ENCODE measurements around the gene LAMA5.

The LAMA5 gene

DNA sequence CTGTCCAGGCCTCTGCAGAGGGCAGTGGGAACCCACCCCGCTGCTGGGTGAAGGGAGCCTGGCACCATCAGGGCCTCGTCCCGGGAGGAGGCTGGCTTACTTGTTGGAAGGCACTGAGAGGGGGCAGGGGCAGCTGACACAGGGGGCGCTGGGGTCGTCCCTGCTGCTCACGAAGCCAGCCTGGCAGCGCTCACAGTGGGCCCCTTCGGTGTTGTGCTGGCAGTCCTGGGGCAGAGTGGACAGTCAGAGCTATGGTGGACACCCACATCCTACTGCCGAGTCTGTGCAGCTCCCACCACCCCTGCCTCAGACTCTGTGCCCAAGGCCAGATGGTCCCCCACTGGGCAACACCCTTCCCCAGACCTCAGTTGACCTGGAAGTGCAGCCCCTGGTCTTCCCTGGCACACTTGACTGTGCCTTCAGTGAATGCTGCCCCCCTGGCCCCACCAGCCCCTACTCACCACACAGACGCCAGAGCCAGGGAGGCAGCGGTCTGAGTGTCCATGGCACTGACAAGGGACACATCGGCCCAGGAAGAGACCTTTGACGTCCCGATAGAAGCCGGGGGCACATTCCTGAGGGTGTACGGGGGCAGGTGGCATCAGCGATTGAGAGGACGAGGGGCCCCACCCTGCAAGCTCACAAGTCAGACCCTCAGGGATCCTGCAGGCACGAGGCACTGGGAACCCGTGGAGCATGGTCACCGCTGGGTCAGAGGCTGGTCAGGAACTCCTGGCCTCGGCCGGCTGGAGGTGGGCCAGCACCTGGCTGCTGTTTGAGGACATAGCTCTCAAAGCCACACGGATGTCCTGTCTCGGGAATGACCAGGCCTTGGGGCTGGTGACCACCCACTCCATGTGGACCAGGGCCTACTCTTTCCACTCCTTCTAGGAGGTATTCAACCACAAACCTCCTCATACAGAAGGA, 42.9 kb downstream of the LAMA5 start:
- DNase-seq, result no peak

DNA sequence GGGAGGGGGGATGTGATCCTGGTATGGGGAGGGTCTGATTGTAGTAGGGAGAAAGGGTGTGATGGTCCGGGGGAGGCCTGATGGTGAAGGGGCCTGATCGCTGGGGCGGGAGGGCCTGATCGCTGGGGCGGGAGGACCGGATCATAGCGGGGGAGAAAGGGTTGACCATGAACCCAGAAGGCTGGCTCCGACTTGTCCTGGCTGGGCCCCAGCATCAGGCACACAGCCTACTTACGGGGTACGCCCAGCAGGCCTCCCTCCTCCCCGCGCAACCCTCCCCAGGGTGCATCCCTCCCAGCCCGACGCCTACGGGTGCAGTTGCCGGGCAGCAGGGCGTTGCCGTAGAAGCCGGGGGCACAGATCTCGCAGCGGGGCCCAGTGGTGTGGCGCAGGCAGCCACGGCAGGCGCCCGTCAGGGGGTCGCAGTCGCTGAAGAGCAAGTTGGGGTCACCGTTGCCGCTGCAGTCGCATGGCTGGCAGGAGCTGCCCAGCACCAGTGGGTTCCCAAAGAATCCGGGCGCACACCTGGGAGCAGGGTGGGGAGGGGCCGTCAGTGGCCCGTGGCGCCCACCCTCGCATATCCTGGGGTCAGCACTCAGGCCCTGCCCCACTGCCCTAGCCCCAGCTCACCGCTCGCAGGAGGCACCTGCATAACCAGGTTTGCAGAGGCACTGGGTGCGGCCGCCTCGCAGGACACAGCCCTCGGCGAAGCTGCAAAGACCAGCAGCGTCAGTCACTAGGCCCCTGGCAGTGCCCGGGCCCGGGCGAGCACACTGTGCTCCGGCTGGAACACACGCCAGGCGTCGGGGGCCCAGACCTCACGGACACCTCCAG, 43.7 kb downstream of the LAMA5 start:
- DNase-seq, result no peak

DNA sequence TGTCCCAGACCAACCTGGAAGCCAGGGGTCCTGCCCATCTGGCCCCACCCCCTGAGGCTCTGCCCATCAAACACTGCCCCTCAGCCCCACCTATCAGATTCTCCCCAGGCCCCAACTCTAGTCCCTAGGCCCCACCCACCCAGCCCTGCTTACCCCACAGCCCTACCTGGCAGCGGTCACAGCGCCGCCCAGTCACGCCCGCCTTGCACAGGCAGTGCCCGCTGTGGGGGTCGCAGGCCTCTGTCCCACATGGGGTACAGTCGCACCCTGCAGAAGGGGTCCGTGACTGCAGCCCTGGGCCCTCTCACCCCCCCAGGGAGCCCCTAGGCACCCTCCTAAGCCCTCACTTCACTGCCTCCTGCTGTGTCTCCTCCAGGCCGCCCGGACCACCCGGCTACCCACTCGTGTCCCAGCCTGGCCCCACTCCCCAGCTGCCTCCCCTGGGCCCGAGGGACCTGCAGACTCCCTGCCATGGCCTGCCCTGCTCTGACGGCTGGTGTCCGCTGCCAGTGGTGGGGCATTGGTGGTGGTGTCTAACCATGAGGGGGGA, 44.5 kb downstream of the LAMA5 start:
- DNase-seq, result no peak

DNA sequence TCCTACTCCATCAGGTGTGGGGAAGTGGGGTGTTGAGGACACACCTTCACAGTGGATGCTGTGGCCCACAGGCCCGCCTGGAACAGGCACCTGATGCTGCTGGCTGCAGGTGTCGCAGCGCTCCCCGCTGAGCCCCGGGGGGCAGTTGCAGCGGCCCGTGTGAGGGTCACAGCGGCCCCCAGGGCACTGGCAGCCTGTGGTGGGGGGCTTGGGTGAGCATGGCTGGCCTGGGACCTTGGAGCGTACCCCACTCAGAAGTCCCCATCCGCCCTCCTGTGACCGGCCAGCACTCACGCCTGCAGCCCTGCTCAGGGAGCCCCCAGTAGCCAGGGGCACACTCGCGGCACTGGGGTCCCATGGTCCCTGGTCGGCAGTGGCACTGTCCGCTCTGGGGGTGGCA, 45.1 kb downstream of the LAMA5 start:
- DNase-seq, result no peak

- DNase-seq, result no peak
Observed at GRCh38 chr20:62321521-62321948, 45.6 kb downstream of the LAMA5 start.

DNA sequence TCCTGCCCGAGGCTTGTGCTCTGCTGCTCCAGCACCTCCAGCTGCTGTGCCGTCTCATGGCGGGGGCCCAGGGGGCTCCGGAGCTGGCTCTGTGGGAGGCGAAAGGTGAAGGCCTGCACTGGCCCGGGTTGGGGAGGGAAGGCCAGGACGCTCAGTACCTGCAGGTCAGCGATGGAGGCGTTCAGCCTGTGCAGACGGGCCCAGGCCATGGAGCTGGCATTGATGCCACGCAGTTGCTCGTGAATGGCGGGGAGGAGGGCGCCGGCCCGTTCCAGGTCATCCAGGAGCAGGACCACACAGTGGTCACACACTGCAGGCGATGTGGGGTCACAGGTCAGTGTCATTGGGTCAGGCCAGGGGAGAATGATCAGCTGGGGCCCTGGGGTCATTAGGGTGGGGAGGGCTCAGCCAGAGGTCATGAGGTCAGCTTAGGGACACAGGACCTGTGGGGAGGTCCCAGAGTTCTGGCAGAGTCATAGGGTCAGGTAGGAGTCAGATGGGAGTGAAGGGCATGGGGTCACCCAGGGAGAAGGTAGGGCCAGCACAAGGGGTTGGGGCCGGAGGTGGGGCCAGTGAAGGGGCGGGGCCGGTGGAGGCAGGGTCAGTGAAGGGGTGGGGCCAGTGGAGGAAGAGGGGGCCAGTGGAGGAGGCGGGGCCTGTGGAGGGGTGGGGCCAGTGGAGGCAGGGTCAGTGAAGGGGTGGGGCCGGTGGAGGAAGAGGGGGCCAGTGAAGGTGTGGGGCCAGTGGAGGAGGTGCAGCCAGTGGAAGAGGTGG, 46.3 kb downstream of the LAMA5 start:
- DNase-seq, result no peak

GRCh38 chr20:62319346-62319909, 47.7 kb downstream of the LAMA5 start:
- no peak for DNase-seq

- DNase-seq, result no peak
Observed at GRCh38 chr20:62318400-62319345, 48.4 kb downstream of the LAMA5 start.

DNA sequence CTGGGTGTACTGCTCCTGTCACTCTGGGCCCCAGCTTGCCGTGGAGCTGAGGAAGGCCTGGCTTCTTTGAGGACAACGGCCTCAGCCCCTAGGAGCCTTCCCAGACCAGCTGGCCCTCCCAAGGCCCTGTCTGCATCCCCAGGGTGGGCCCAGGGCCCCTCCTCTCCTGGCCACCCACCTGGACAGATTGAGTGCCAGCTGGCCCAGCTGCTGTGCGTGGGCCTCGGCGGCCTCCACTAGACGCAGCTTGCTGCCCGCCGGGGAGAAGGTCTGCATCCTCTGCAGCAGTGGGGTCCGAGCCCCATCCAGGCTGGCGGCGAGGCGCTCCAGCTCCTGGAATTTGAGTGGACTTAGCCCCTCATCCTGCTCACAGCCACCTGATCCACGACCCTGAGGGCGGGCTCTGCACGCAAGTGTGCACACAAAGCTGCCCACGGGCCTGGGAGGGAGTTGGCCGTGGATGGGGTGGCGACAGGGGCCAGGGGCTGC, 49.9 kb downstream of the LAMA5 start:
- no peak for DNase-seq

DNA sequence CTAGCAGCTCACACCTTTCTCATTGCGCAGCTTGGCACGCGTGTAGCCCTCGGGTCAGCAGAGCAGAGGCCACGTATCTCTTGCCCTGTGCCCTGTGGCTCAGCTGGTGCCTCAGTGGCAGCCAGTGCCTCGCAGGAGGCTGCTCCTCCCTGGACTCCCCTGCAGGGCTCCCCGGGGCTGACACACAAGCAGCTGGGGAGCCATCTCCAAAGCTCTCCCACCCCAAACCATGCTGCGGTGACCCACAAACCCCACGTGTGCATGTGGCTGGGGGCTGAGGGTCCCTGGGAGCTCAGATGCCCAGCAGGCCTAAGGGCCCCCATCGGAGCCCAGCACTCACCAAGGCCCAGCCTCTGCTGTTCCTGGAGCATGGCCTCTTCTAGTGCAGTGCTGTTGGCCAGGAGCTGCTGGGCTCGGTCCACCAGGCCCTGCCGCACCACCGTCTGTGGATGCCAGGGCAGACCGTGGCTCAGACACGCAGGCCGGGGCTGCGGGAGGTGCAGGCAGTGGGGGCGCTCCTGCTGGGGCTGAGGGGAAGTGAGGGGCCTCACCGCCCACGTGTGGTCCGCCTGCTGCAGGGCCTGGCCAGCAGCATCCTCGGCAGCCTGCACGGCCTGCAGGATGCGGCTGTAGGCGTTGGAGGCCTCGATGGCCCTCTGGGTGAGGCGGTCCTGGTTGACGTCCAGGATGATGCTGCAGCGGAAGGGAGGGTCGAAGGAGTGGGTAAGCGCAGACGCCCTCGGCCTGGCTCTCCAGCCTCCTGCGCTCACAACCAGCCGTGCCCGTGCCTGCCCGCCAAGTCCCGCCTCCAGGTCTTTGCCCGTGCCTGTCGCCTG, 50.6 kb downstream of the LAMA5 start:
- no peak for DNase-seq

DNA sequence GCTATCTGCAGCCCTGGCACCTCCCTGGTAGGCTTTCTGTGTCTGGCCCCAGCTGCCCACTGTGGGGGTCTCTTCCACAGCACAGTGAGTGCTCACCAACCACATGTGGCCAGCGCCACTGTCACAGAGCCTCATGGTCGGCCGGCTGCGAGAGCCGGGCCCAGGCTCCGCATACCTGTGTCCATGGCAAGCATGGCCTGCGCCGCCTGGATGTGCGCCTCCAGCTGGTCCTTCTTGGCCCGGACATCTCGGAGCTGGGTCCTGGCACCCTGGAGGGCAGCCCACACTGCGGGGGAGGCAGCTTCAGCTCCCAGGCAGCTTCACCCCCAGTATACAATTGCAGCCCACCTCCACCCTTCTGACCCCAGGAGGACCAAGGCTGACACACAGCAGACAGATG, 51.3 kb downstream of the LAMA5 start:
- DNase-seq, result no peak

- DNase-seq, result no peak
Observed at GRCh38 chr20:62314711-62315302, 52.3 kb downstream of the LAMA5 start.

GRCh38 chr20:62314339-62314638, 52.8 kb downstream of the LAMA5 start:
- no peak for DNase-seq

GRCh38 chr20:62313460-62314338, 53.4 kb downstream of the LAMA5 start:
- no peak for DNase-seq

- no peak for DNase-seq
Observed at GRCh38 chr20:62313021-62313420, 54.1 kb downstream of the LAMA5 start.

DNA sequence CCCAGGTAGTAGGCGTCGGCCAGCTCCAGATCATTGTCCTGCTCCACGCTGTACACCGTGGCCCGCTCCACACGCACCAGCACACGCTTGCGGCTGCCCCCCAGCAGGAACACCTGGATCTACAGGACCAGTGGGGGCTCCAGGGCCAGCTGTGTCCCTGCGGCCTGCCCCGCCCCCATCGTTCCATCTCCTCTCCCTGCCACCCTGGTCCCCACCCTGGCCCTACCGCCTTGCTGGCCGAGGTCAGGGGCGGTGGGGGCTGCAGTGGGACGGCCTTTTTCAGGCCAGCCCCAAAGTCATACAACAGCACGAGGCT, 54.5 kb downstream of the LAMA5 start:
- no peak for DNase-seq

- DNase-seq, result no peak
Observed at GRCh38 chr20:62311832-62312661, 55.1 kb downstream of the LAMA5 start.

GRCh38 chr20:62311150-62311549, 56.0 kb downstream of the LAMA5 start:
- DNase-seq, result no peak
